PFSK-1 (cell line): Measurements from ENCODE around the gene CREB3.

Experiments
- FOXP2 ChIP-seq: optimal IDR thresholded peaks from 2 replicates; pipeline ENCODE3; 2011; ENCODE audit warnings: borderline replicate concordance, control low read depth, inconsistent platforms; ENCODE audit not compliant: insufficient read depth; ENCODE audit errors: extremely low read length, extremely low read depth
- POLR2AphosphoS5 ChIP-seq: IDR thresholded peaks from 2 replicates; pipeline ENCODE4 v1.6.1; 2012; ENCODE audit warnings: low read depth, mild to moderate bottlenecking, control low read depth, low read length, moderate library complexity
- SIN3A ChIP-seq: IDR thresholded peaks from 2 replicates; pipeline ENCODE4 v1.6.1; 2012; ENCODE audit warnings: mild to moderate bottlenecking, low read length, moderate library complexity, borderline replicate concordance; ENCODE audit not compliant: insufficient read depth
- TAF1 ChIP-seq: IDR thresholded peaks from 2 replicates; pipeline ENCODE4 v1.6.1; 2012; ENCODE audit warnings: low read length, control low read depth, borderline replicate concordance; ENCODE audit not compliant: insufficient read depth
- TF ChIP-seq, protein P1 (sequence below), 2 experiments: IDR thresholded peaks; 2 replicates each; pipeline versions ENCODE4 v1.6.1 to v1.8.0; 2011 to 2012; ENCODE audit warnings: low read depth in 2 of 2, low read length in 2 of 2, control low read depth in 1 of 2, inconsistent platforms in 1 of 2, mild to moderate bottlenecking in 1 of 2, moderate library complexity in 1 of 2; ENCODE audit not compliant: insufficient read depth in 1 of 2

CREB3 gene

DNA sequence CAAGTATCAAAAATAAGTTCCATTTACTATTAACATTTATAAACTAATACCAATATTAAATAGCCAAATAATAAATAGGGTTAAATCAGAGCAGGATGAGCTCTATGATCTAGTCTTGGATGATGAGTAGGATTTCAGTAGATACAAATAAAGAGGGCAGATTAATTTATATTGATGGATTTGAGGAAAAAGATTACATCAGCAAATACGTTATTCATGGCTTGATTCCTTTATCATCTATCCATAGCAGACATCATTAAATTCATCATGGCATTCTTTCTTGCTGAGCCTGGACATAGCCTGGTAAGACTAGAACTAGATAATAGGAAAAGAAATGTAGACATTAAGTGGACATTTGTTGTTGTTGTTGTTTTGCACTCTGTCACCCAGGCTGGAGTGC is 35.0 kb downstream of the CREB3 start:
- TF ChIP-seq FOXP2 (no peak), SIN3A (no peak), TAF1 (no peak), POLR2AphosphoS5 (no peak)
- TF ChIP-seq, protein P1, sequence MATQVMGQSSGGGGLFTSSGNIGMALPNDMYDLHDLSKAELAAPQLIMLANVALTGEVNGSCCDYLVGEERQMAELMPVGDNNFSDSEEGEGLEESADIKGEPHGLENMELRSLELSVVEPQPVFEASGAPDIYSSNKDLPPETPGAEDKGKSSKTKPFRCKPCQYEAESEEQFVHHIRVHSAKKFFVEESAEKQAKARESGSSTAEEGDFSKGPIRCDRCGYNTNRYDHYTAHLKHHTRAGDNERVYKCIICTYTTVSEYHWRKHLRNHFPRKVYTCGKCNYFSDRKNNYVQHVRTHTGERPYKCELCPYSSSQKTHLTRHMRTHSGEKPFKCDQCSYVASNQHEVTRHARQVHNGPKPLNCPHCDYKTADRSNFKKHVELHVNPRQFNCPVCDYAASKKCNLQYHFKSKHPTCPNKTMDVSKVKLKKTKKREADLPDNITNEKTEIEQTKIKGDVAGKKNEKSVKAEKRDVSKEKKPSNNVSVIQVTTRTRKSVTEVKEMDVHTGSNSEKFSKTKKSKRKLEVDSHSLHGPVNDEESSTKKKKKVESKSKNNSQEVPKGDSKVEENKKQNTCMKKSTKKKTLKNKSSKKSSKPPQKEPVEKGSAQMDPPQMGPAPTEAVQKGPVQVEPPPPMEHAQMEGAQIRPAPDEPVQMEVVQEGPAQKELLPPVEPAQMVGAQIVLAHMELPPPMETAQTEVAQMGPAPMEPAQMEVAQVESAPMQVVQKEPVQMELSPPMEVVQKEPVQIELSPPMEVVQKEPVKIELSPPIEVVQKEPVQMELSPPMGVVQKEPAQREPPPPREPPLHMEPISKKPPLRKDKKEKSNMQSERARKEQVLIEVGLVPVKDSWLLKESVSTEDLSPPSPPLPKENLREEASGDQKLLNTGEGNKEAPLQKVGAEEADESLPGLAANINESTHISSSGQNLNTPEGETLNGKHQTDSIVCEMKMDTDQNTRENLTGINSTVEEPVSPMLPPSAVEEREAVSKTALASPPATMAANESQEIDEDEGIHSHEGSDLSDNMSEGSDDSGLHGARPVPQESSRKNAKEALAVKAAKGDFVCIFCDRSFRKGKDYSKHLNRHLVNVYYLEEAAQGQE (IDR thresholded peaks at IDR 0.05; ENCODE audit: insufficient read depth in 1 of 2, low read depth in 2 of 2, low read length in 2 of 2): no peak

DNA sequence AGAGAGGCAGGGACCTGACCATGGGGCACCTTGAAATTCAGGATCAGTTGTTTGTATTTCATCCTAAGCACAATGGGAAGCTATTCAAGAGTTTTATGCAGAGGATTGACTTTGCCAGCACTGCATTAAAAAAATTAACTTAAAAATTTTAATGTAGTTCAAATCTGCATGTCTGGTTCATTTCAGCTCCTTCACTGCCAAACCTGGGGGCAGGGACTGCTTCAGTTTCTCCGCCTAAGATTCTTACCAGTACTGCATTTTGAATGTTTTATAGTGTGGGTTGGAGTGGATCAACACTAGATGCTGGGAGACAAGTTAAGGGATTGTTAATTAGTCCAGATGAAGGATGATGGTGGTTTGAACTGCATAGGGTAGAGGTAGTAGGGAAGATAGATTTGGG is 37.3 kb downstream of the CREB3 start:
- TF ChIP-seq POLR2AphosphoS5 (no peak), SIN3A (no peak), TAF1 (no peak), FOXP2 (no peak)
- TF ChIP-seq, protein P1 (IDR thresholded peaks at IDR 0.05; ENCODE audit: insufficient read depth in 1 of 2, low read depth in 2 of 2, low read length in 2 of 2): no peak

DNA sequence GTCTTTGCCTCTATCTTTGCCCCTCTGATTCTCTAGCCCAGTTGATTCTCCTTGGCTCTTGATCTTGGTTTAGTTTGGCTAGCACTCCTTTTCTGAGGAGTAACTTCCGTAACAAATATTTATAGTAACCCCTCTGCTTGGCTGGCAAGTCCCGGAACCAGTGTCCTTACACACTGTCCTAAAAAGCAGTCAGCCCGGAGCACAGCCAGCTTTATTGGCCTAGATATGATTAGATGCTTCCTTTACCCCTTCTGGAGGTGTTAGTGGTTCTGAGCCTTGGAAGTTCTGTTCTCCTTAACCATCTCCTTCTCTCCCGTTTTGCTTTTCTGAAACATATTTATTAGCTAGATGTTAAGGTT is 38.6 kb downstream of the CREB3 start:
- TF ChIP-seq POLR2AphosphoS5 (no peak), FOXP2 (no peak), TAF1 (no peak), SIN3A (no peak)
- TF ChIP-seq, protein P1 (IDR thresholded peaks at IDR 0.05; ENCODE audit: insufficient read depth in 1 of 2, low read depth in 2 of 2, low read length in 2 of 2): no peak

DNA sequence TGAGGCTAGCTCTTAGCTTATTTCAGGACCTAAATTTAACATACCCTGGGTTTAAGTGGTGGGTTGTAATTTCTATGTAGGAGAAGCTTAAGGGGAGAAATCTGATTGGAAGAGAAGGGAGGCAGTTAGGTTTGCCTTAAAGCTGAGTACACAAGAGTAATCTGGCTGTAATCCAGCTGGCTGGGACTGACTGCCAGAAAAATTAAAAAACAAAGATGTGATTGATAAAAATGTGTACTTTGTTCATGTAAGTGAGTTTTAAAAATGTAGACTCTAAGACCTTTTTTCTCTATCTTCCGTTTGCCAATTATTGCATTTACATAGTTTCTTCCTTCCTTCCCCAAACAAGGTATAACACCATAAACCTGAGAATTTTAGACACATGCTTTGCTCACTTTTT is 39.1 kb downstream of the CREB3 start:
- no peak for TF ChIP-seq FOXP2
- no peak for TF ChIP-seq POLR2AphosphoS5

DNA sequence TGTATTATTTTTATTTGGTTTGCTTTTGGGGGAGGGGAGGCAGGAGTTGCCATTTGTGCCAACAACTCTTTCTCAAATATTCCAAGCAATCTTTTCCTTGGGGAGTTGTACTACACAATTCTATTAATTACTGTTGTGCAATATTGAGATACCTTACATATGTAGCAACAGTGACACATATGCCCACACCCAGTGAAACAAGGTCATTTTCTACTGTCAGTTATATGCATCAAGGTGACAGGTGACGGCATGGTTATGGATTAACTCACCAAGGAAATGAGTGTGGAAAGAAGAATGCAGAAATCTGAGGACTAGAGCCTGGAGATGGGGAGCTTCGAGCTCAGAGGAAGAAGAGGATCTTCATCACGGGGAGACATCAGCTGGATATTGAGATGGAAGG is 39.5 kb downstream of the CREB3 start:
- no peak for TF ChIP-seq TAF1
- TF ChIP-seq POLR2AphosphoS5: no peak
- no peak for TF ChIP-seq FOXP2
- no peak for TF ChIP-seq SIN3A
- TF ChIP-seq, protein P1 (IDR thresholded peaks at IDR 0.05; ENCODE audit: insufficient read depth in 1 of 2, low read depth in 2 of 2, low read length in 2 of 2): no peak
